PC-3 (cell line): ENCODE measurements around the gene DYNC2I2. TPM values are rescaled to one million over a fixed set of nuclear protein-coding genes. Genes with fewer than 3 reads are reported as not detected.
A peak's percentile ranks its signal among the peaks of the same experiment; 100 is the strongest.

Experiments used
- ATAC-seq: fragments of 200-7000 bp; cut with Tn5 transposase; 2 replicates; pipeline ENCODE4 v1.9.1; 2020; ENCODE audit warnings: mild to moderate bottlenecking, moderate library complexity
- BruUV-seq: library from RNA; stranded (reverse); fragments of 400-500 nt; replicated peaks from 2 replicates; lab custom pipeline; 2021; lab: Mats Ljungman, UMichigan
- CTCF ChIA-PET: fragments of 300-600 bp; sonication (Branson Sonifier 250); formaldehyde crosslinking; loops from one replicate; lab custom pipeline; 2022; ENCODE audit warnings: antibody characterized with exemption; lab: Charles Lee
- POLR2A ChIA-PET: fragments of 300-600 bp; sonication (Branson Sonifier 250); formaldehyde crosslinking; loops from one replicate; lab custom pipeline; 2022; ENCODE audit warnings: antibody characterized with exemption; ENCODE audit not compliant: unreplicated experiment; lab: Charles Lee
- DNase-seq: peaks from one replicate; pipeline ENCODE4 v3.0.0-alpha.2; 2015
- H2AFZ ChIP-seq: fragments of 300-600 bp; sonication (generic); 2 replicates; pipeline ENCODE4 v1.6.0; 2016; ENCODE audit warnings: antibody characterized with exemption, low read length
- H3F3A ChIP-seq: fragments of 300-600 bp; sonication (generic); one replicate; pipeline ENCODE4 v1.6.0; 2017; ENCODE audit warnings: antibody characterized with exemption, low read length, control low read depth, mild to moderate bottlenecking; ENCODE audit not compliant: unreplicated experiment
- H3K27ac ChIP-seq: fragments of 300-600 bp; sonication (generic); 2 replicates; pipeline ENCODE4 v1.5.1; 2016; ENCODE audit warnings: mild to moderate bottlenecking, low read length
- H3K27me3 ChIP-seq: fragments of 300-600 bp; sonication (generic); 2 replicates; pipeline ENCODE4 v1.6.1; 2016; ENCODE audit warnings: low read length, mixed read lengths
- H3K36me3 ChIP-seq: fragments of 300-600 bp; sonication (generic); 2 replicates; pipeline ENCODE4 v1.6.1; 2016; ENCODE audit warnings: low read depth, mixed run types, low read length, mixed read lengths
- H3K4me1 ChIP-seq: fragments of 300-600 bp; sonication (generic); 2 replicates; pipeline ENCODE4 v1.5.1; 2016; ENCODE audit warnings: low read length; ENCODE audit not compliant: insufficient read depth
- H3K4me2 ChIP-seq: fragments of 300-600 bp; sonication (generic); 2 replicates; pipeline ENCODE4 v1.6.0; 2016; ENCODE audit warnings: low read length
- H3K4me3 ChIP-seq: fragments of 300-600 bp; sonication (generic); 2 replicates; pipeline ENCODE4 v1.5.1; 2016; ENCODE audit warnings: mild to moderate bottlenecking, low read length, mixed read lengths
- H3K79me2 ChIP-seq: fragments of 300-600 bp; sonication (generic); 2 replicates; pipeline ENCODE4 v1.6.1; 2017; ENCODE audit warnings: low read length, mixed read lengths
- H3K9ac ChIP-seq: fragments of 300-600 bp; sonication (generic); 2 replicates; pipeline ENCODE4 v1.6.0; 2016; ENCODE audit warnings: mild to moderate bottlenecking, low read length
- H3K9me2 ChIP-seq: fragments of 300-600 bp; sonication (generic); replicated peaks from 2 replicates; pipeline ENCODE4 v1.6.1; 2016; ENCODE audit warnings: mixed run types, low read length, mixed read lengths
- H3K9me3 ChIP-seq: fragments of 300-600 bp; sonication (generic); 2 replicates; pipeline ENCODE4 v1.6.1; 2016; ENCODE audit warnings: low read length, mixed read lengths
- H4K20me1 ChIP-seq: fragments of 300-600 bp; sonication (generic); 2 replicates; pipeline ENCODE4 v1.6.1; 2016; ENCODE audit warnings: low read length, mixed read lengths
- CTCF ChIP-seq: fragments of 300-600 bp; sonication (generic); conservative IDR thresholded peaks from 2 replicates; pipeline ENCODE4 v1.5.1; 2017; ENCODE audit warnings: antibody characterized with exemption, low read depth, mild to moderate bottlenecking, low read length
- EZH2 ChIP-seq: fragments of 300-600 bp; sonication (generic); IDR thresholded peaks from one replicate; pipeline ENCODE4 v1.6.1; 2017; ENCODE audit warnings: antibody characterized with exemption, mild to moderate bottlenecking, low read length; ENCODE audit not compliant: unreplicated experiment
- EZH2phosphoT487 ChIP-seq: fragments of 300-600 bp; sonication (generic); IDR thresholded peaks from 2 replicates; pipeline ENCODE4 v1.6.1; 2018; ENCODE audit warnings: mild to moderate bottlenecking, antibody characterized with exemption, low read length, borderline replicate concordance
- intact Hi-C: fragments of 100-400 bp; cut with micrococcal nuclease; formaldehyde crosslinking; loops from 2 replicates; pipeline ENCODE4 v1.9.0; 2023
- total RNA-seq: library from RNA; depleted of rRNA; stranded (reverse); fragments of >200 nt; gene quantifications from 2 replicates; pipeline ENCODE4 v1.2.3, GENCODE V29; 2014

The DYNC2I2 gene
- total RNA-seq, 1 experiment from 2014 or later, result 196 TPM

GRCh38 chr9:128683340-128684064, 26.9 kb upstream of the DYNC2I2 start:
- Histone ChIP-seq H3F3A (no peaks in the 10 kb centered on the region), H2AFZ (peak overlapping the region; percentile 49; the same call in 1 of the 2 replicates), H3K4me2 (peak overlapping the region; percentile 99), H3K79me2 (peaks cover 57% of the 10 kb centered on the region), H3K4me3 (peak overlapping the region; percentile 92), H3K36me3 (no peaks in the 10 kb centered on the region), H4K20me1 (no peaks in the 10 kb centered on the region), H3K27ac (peak overlapping the region; percentile 95), H3K9ac (peak overlapping the region; percentile 98), H3K27me3 (no peaks in the 10 kb centered on the region), H3K9me2 (no peaks in the 10 kb centered on the region), H3K4me1 (peaks cover 40% of the 10 kb centered on the region), H3K9me3 (no peaks in the 10 kb centered on the region)
- ChIA-PET POLR2A (interaction anchor here (0.6 to 1.1 kb wide), 4 partner anchors 16 to 127 kb away, joined by 3 to 10 read pairs (median 5); no protein-coding TSS in a partner anchor), CTCF (interaction anchor here (0.6 kb wide), 3 partner anchors 18 to 95 kb away, joined by 3 read pairs; no protein-coding TSS in a partner anchor)
- TF ChIP-seq CTCF, result no peak
- TF ChIP-seq EZH2, result no peak
- no peak for TF ChIP-seq EZH2phosphoT487
- ATAC-seq (peak; percentile 16), DNase-seq (peak; percentile 50)
- intact Hi-C loops, result loop anchor here (2.0 to 5.0 kb wide), 2 partner anchors 27 to 46 kb away; partner anchors contain the start of gene DYNC2I2
- BruUV-seq, result no TSS peak

- H3K9me2 ChIP-seq, result no peaks in the 10 kb centered on the region
- H3K4me2 ChIP-seq, result no peak overlapping the region
- ChIA-PET CTCF (no interaction called here), POLR2A (no interaction called here)
- H4K20me1 ChIP-seq, result no peaks in the 10 kb centered on the region
- no peaks in the 10 kb centered on the region for H3K27me3 ChIP-seq
- ATAC-seq (no peak), DNase-seq (no peak)
- peaks cover under 1% of the 10 kb centered on the region; the same call in 1 of the 2 replicates for H3K79me2 ChIP-seq
- no peaks in the 10 kb centered on the region for H3K36me3 ChIP-seq
- H3K9me3 ChIP-seq, result no peaks in the 10 kb centered on the region
- H3K4me1 ChIP-seq, result no peaks in the 10 kb centered on the region
- BruUV-seq, result no TSS peak
- H3K4me3 ChIP-seq, result no peak overlapping the region
- intact Hi-C loops, result no loop called here
- no peaks in the 10 kb centered on the region for H3F3A ChIP-seq
- H3K27ac ChIP-seq, result no peak overlapping the region
- TF ChIP-seq EZH2phosphoT487 (no peak), EZH2 (no peak), CTCF (no peak)
- no peak overlapping the region for H3K9ac ChIP-seq
- H2AFZ ChIP-seq, result no peak overlapping the region
Observed at GRCh38 chr9:128677794-128678193, 21.1 kb upstream of the DYNC2I2 start.

DNA sequence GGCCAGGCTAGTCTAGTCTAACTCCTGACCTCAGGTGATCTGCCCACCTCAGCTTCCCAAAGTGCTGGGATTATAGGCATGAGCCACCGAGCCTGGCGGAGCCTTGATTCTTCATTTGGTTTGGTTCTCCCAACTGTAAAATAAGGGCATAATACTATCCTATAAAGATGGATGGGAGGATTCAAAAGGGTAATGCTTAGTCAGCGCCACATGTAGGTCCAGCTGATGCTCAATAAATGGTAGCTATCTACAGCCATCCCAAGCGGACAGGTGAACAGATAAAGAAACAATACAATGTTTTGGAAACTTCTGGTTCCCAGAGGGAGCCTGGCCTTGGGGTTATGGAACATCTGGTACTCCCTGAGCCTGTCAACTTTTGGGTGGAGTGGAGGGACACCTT, 18.7 kb upstream of the DYNC2I2 start:
- Histone ChIP-seq H3K4me3 (no peak overlapping the region), H3K79me2 (no peaks in the 10 kb centered on the region), H3K27me3 (no peaks in the 10 kb centered on the region), H3K36me3 (no peaks in the 10 kb centered on the region), H3K9me2 (no peaks in the 10 kb centered on the region), H3K9me3 (no peaks in the 10 kb centered on the region), H3K4me2 (no peak overlapping the region), H3K9ac (no peak overlapping the region), H4K20me1 (no peaks in the 10 kb centered on the region), H2AFZ (no peak overlapping the region), H3K4me1 (no peaks in the 10 kb centered on the region), H3K27ac (no peak overlapping the region), H3F3A (no peaks in the 10 kb centered on the region)
- TF ChIP-seq CTCF (no peak), EZH2phosphoT487 (no peak), EZH2 (no peak)
- BruUV-seq, result no TSS peak
- no peak for ATAC-seq
- intact Hi-C loops, result no loop called here
- ChIA-PET POLR2A (no interaction called here), CTCF (no interaction called here)
- DNase-seq, result no peak
